GM12878 (cell line): ENCODE results near the gene SLC25A26. TPM values are rescaled to one million over a fixed set of nuclear protein-coding genes. Genes with fewer than 3 reads are reported as not detected.

ENCODE experiments used
- BHLHE40 ChIP-seq, 2 experiments: fragments of 450-650 bp in 1 of 2; IDR thresholded peaks; 2 replicates each; pipeline ENCODE4 v1.6.1; 2011 to 2017; ENCODE audit warnings: low read depth in 2 of 2, borderline replicate concordance in 1 of 2, improper control_type of control experiment in 1 of 2, low read length in 1 of 2, mild to moderate bottlenecking in 1 of 2
- CREM ChIP-seq: IDR thresholded peaks from 2 replicates; pipeline ENCODE4 v1.6.1; 2014; ENCODE audit warnings: antibody characterized with exemption, low read depth
- ESRRA ChIP-seq: IDR thresholded peaks from 2 replicates; pipeline ENCODE4 v1.6.1; 2012; ENCODE audit warnings: mild to moderate bottlenecking, low read length, improper control_type of control experiment
- ETV6 ChIP-seq, 2 experiments: fragments of 450-650 bp in 1 of 2; IDR thresholded peaks in 1 of 2; conservative IDR thresholded peaks in 1 of 2; 2 replicates each; pipeline ENCODE4 v1.6.1; 2014; ENCODE audit warnings: antibody characterized with exemption in 1 of 2, borderline replicate concordance in 1 of 2, low read depth in 1 of 2, mild to moderate bottlenecking in 1 of 2, moderate library complexity in 1 of 2
- FOXK2 ChIP-seq: fragments of 450-650 bp; IDR thresholded peaks from 2 replicates; pipeline ENCODE4 v1.6.1; 2017; ENCODE audit warnings: mild to moderate bottlenecking, moderate library complexity
- GABPA ChIP-seq: IDR thresholded peaks from 2 replicates; pipeline ENCODE4 v1.6.1; 2014; ENCODE audit warnings: antibody characterized with exemption, low read depth, mild to moderate bottlenecking, inconsistent platforms
- HDGF ChIP-seq: fragments of 450-650 bp; IDR thresholded peaks from 2 replicates; pipeline ENCODE4 v1.6.1; 2016; ENCODE audit warnings: antibody characterized with exemption
- MEF2A ChIP-seq: IDR thresholded peaks from 2 replicates; pipeline ENCODE4 v1.6.1; 2011; ENCODE audit warnings: low read depth, mild to moderate bottlenecking, low read length, moderate library complexity; ENCODE audit not compliant: insufficient read depth
- NFIC ChIP-seq: IDR thresholded peaks from 2 replicates; pipeline ENCODE4 v1.6.1; 2012; ENCODE audit warnings: low read depth, mild to moderate bottlenecking, inconsistent platforms, low read length, moderate library complexity
- PAX5 ChIP-seq: IDR thresholded peaks from 2 replicates; pipeline ENCODE4 v1.6.1; 2011; ENCODE audit warnings: low read depth, low read length, borderline replicate concordance
- POLR2AphosphoS5 ChIP-seq: IDR thresholded peaks from 2 replicates; pipeline ENCODE4 v1.6.1; 2011; ENCODE audit warnings: mild to moderate bottlenecking, low read length, inconsistent platforms
- RCOR1 ChIP-seq: conservative IDR thresholded peaks from 2 replicates; pipeline ENCODE4 v1.6.1; 2012; ENCODE audit warnings: low read depth, low read length, improper control_type of control experiment
- SIX5 ChIP-seq: IDR thresholded peaks from 2 replicates; pipeline ENCODE4 v1.6.1; 2011; ENCODE audit warnings: mild to moderate bottlenecking, low read depth, low read length, moderate library complexity; ENCODE audit not compliant: severe bottlenecking
- SUZ12 ChIP-seq: fragments of 200-600 bp; sonication (generic); IDR thresholded peaks from one replicate; pipeline ENCODE4 v1.6.1; 2018; ENCODE audit warnings: antibody characterized with exemption, mild to moderate bottlenecking; ENCODE audit not compliant: unreplicated experiment
- TAF1 ChIP-seq: IDR thresholded peaks from 2 replicates; pipeline ENCODE4 v1.6.1; 2011; ENCODE audit warnings: mild to moderate bottlenecking, low read depth, low read length, borderline replicate concordance
- TCF7 ChIP-seq: IDR thresholded peaks from 2 replicates; pipeline ENCODE4 v1.6.1; 2014; ENCODE audit warnings: antibody characterized with exemption, borderline replicate concordance
- polyA plus RNA-seq, 11 experiments: library from polyadenylated mRNA; depleted of rRNA in 4 of 11; unstranded in 6 of 11; stranded (reverse) in 5 of 11; fragments of >200 nt; fragmentation: Nextera tagmentation in 4 of 11; fragmentation: Illumina TruSeq in 1 of 11; extraction: Ambion mirVana in 4 of 11; extraction: Trizol in 1 of 11; gene quantifications; 1 replicate in 1 of 11; 2 replicates in 10 of 11; pipeline versions ENCODE4 v1.2.1 to v1.2.3, GENCODE V29; 2011 to 2016; ENCODE audit warnings: inconsistent platforms in 2 of 11, missing spikeins in 2 of 11, low read depth in 1 of 11
- total RNA-seq, 4 experiments: library from RNA; depleted of rRNA in 3 of 4; stranded (reverse); fragments of >200 nt in 3 of 4; fragmentation: Illumina TruSeq in 1 of 4; extraction: Trizol in 1 of 4; gene quantifications; 2 replicates each; pipeline versions ENCODE4 v1.2.1 to v1.2.3, GENCODE V29; 2013 to 2021
- TF ChIP-seq, protein P1 (sequence below): IDR thresholded peaks from 2 replicates; pipeline ENCODE4 v1.6.1; 2011; ENCODE audit warnings: borderline replicate concordance, low read depth, mild to moderate bottlenecking, moderate library complexity, mixed read lengths, low read length; ENCODE audit not compliant: insufficient read depth; ENCODE audit errors: extremely low read length
- TF ChIP-seq, protein P2 (sequence below): fragments of 450-650 bp; IDR thresholded peaks from 2 replicates; pipeline ENCODE4 v1.6.1; 2017; ENCODE audit warnings: mild to moderate bottlenecking, moderate library complexity
- TF ChIP-seq, protein P3 (sequence below): IDR thresholded peaks from 2 replicates; pipeline ENCODE4 v1.6.1; 2012; ENCODE audit warnings: improper control_type of control experiment, low read depth, low read length; ENCODE audit not compliant: insufficient replicate concordance

Gene SLC25A26
- total and polyA plus RNA-seq, 10 of the 15 experiments (the other 5 are each of a cell fraction or from before 2014, with no cell fraction given), result 14.6 to 49.7 (median 24.9) TPM

DNA sequence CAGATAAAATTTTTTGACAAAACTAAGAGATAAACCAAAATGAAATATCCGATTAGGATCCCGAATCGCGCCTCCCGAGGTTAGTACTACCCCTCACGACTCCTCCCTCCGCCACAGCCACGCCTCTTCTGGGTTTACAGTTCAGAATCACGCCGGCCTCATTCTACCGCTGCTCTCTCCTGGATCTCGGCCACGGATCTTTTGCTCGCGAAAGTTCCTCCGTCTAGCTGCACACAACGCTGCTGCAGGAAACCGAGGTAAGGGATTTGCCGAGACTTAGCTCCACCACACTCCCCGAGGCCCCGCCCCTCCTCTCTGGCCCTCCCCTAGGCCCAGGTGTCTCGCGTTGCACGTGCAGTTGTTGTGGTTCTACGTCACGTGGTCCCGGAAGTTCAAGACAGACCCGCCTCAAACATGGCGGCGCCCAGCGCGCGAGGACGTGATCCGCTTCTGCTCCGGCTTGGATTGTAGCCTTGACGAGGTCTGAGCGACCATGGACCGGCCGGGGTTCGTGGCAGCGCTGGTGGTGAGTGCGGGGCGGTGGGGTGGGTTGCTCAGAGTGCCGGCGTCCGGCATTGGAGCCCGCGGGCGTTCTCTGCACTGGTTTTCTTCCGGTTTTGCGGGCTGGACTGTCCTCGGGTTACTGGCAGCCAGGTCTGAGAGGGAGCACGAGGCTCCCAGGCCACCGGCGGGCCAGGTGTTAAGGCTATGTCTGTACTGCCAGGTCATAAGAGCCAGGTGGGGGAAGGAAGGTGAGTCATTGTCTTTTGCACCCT, at the start of gene SLC25A26 (continued):
- TF ChIP-seq GABPA (peak; percentile 83), TCF7 (no peak), HDGF (peak; percentile 89), NFIC (no peak), TAF1 (peak; percentile 86), PAX5 (0 out of 2 replicates have a peak, but pooled peaks have one; percentile 15), SUZ12 (no peak), CREM (peak; percentile 90), POLR2AphosphoS5 (peak; percentile 88), ETV6 (conservative IDR thresholded peaks at IDR 0.05 in 1 of 2, IDR thresholded peaks at IDR 0.05 in 1 of 2; ENCODE audit: borderline replicate concordance in 1 of 2, low read depth in 1 of 2) (no peak), ESRRA (no peak), BHLHE40 (IDR thresholded peaks at IDR 0.05; ENCODE audit: borderline replicate concordance in 1 of 2, low read depth in 2 of 2, low read length in 1 of 2) (peak; percentile 100), RCOR1 (peak; percentile 41; the same call in 1 of the 2 replicates), FOXK2 (peak; percentile 94), SIX5 (peak; percentile 32), MEF2A (no peak)
- TF ChIP-seq, protein P1, sequence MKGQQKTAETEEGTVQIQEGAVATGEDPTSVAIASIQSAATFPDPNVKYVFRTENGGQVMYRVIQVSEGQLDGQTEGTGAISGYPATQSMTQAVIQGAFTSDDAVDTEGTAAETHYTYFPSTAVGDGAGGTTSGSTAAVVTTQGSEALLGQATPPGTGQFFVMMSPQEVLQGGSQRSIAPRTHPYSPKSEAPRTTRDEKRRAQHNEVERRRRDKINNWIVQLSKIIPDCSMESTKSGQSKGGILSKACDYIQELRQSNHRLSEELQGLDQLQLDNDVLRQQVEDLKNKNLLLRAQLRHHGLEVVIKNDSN, result peak; percentile 93
- TF ChIP-seq, protein P2, sequence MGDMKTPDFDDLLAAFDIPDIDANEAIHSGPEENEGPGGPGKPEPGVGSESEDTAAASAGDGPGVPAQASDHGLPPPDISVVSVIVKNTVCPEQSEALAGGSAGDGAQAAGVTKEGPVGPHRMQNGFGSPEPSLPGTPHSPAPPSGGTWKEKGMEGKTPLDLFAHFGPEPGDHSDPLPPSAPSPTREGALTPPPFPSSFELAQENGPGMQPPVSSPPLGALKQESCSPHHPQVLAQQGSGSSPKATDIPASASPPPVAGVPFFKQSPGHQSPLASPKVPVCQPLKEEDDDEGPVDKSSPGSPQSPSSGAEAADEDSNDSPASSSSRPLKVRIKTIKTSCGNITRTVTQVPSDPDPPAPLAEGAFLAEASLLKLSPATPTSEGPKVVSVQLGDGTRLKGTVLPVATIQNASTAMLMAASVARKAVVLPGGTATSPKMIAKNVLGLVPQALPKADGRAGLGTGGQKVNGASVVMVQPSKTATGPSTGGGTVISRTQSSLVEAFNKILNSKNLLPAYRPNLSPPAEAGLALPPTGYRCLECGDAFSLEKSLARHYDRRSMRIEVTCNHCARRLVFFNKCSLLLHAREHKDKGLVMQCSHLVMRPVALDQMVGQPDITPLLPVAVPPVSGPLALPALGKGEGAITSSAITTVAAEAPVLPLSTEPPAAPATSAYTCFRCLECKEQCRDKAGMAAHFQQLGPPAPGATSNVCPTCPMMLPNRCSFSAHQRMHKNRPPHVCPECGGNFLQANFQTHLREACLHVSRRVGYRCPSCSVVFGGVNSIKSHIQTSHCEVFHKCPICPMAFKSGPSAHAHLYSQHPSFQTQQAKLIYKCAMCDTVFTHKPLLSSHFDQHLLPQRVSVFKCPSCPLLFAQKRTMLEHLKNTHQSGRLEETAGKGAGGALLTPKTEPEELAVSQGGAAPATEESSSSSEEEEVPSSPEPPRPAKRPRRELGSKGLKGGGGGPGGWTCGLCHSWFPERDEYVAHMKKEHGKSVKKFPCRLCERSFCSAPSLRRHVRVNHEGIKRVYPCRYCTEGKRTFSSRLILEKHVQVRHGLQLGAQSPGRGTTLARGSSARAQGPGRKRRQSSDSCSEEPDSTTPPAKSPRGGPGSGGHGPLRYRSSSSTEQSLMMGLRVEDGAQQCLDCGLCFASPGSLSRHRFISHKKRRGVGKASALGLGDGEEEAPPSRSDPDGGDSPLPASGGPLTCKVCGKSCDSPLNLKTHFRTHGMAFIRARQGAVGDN, result peak; percentile 65
- TF ChIP-seq, protein P3, sequence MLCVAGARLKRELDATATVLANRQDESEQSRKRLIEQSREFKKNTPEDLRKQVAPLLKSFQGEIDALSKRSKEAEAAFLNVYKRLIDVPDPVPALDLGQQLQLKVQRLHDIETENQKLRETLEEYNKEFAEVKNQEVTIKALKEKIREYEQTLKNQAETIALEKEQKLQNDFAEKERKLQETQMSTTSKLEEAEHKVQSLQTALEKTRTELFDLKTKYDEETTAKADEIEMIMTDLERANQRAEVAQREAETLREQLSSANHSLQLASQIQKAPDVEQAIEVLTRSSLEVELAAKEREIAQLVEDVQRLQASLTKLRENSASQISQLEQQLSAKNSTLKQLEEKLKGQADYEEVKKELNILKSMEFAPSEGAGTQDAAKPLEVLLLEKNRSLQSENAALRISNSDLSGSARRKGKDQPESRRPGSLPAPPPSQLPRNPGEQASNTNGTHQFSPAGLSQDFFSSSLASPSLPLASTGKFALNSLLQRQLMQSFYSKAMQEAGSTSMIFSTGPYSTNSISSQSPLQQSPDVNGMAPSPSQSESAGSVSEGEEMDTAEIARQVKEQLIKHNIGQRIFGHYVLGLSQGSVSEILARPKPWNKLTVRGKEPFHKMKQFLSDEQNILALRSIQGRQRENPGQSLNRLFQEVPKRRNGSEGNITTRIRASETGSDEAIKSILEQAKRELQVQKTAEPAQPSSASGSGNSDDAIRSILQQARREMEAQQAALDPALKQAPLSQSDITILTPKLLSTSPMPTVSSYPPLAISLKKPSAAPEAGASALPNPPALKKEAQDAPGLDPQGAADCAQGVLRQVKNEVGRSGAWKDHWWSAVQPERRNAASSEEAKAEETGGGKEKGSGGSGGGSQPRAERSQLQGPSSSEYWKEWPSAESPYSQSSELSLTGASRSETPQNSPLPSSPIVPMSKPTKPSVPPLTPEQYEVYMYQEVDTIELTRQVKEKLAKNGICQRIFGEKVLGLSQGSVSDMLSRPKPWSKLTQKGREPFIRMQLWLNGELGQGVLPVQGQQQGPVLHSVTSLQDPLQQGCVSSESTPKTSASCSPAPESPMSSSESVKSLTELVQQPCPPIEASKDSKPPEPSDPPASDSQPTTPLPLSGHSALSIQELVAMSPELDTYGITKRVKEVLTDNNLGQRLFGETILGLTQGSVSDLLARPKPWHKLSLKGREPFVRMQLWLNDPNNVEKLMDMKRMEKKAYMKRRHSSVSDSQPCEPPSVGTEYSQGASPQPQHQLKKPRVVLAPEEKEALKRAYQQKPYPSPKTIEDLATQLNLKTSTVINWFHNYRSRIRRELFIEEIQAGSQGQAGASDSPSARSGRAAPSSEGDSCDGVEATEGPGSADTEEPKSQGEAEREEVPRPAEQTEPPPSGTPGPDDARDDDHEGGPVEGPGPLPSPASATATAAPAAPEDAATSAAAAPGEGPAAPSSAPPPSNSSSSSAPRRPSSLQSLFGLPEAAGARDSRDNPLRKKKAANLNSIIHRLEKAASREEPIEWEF, result no peak
